NK-92 (cell line): ENCODE measurements around the gene GPR4.
"Not testable (repeated sequence)": the region's sequence is repeated elsewhere in the genome, so short reads cannot be mapped to it uniquely, and the experiment has no call there.

Experiments
- DNase-seq: peaks from one replicate; lab custom pipeline; 2025; ENCODE audit not compliant: unreplicated experiment; lab: John Stamatoyannopoulos, UW

GPR4 gene

GRCh38 chr19:45623984-45624383 lies 22.0 kb upstream of the GPR4 start:
- DNase-seq = no peak

GRCh38 chr19:45621976-45622503 lies 20.0 kb upstream of the GPR4 start:
- DNase-seq = no peak

- no peak for DNase-seq
Measured at GRCh38 chr19:45621389-45621788, 19.4 kb upstream of the GPR4 start.

GRCh38 chr19:45616704-45617017 lies 14.6 kb upstream of the GPR4 start:
- DNase-seq = no peak

- no peak for DNase-seq
Measured at GRCh38 chr19:45615795-45616703, 14.0 kb upstream of the GPR4 start.

GRCh38 chr19:45615056-45615455 lies 13.0 kb upstream of the GPR4 start:
- not testable (repeated sequence) for DNase-seq

- DNase-seq = no peak
Measured at GRCh38 chr19:45613926-45614725, 12.1 kb upstream of the GPR4 start.

GRCh38 chr19:45608948-45609347 lies 6.9 kb upstream of the GPR4 start:
- DNase-seq = no peak

GRCh38 chr19:45607071-45608029 lies 5.3 kb upstream of the GPR4 start:
- no peak for DNase-seq

- no peak for DNase-seq
Measured at GRCh38 chr19:45601115-45601514, 897 bp downstream of the GPR4 start.

- DNase-seq = no peak
Measured at GRCh38 chr19:45600340-45600885, 1.6 kb downstream of the GPR4 start.

GRCh38 chr19:45599286-45599685 lies 2.7 kb downstream of the GPR4 start:
- no peak for DNase-seq

GRCh38 chr19:45598267-45599001 lies 3.6 kb downstream of the GPR4 start:
- DNase-seq = no peak

GRCh38 chr19:45597425-45598111 lies 4.4 kb downstream of the GPR4 start:
- DNase-seq = no peak

- no peak for DNase-seq
Measured at GRCh38 chr19:45595814-45596213, 6.2 kb downstream of the GPR4 start.

GRCh38 chr19:45593520-45593919 lies 8.5 kb downstream of the GPR4 start:
- no peak for DNase-seq

GRCh38 chr19:45592366-45592765 lies 9.6 kb downstream of the GPR4 start:
- no peak for DNase-seq

- DNase-seq = no peak
Measured at GRCh38 chr19:45591638-45592005, 10.4 kb downstream of the GPR4 start.

GRCh38 chr19:45591004-45591637 lies 10.9 kb downstream of the GPR4 start:
- no peak for DNase-seq
